Gastrocnemius medialis (tissue), 4 donors: ENCODE measurements around the gene TFIP11.

Experiments used
- POLR2A ChIP-seq, 2 donors: fragments of 450-650 bp; IDR thresholded peaks; one replicate each; pipeline ENCODE4 v1.6.1; 2017; ENCODE audit warnings: antibody characterized with exemption in 2 of 2, mild to moderate bottlenecking in 2 of 2, moderate library complexity in 2 of 2
- TF ChIP-seq, protein P1 (sequence below), 5 experiments: fragments of 450-650 bp in 3 of 5; fragments of 200-600 bp in 2 of 5; sonication (generic) in 2 of 5; IDR thresholded peaks in 4 of 5; conservative IDR thresholded peaks in 1 of 5; 1 replicate in 4 of 5; 2 replicates in 1 of 5; pipeline ENCODE4 v1.5.1; 2016 to 2019; ENCODE audit warnings: antibody characterized with exemption in 5 of 5, mild to moderate bottlenecking in 3 of 5, moderate library complexity in 3 of 5

DNA sequence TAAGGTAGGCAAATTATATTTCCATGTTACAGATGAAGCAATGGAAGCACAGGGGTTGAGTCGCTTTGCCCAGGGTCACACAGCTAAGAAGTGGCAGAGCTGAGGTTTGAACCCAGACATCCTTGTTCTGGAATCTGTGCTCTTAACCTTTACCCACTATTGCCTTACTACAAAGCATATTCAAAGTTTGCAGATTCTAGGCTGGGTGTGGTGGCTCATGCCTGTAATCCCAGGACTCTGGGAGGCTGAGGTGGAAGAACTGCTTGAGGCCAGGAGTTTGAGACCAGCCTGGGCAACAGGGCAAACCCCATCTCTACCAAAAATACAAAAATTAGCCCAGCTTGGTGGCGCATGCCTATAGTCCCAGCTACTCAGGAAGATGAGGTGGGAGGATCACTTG lies 27.8 kb upstream of the TFIP11 start:
- TF ChIP-seq, protein P1, sequence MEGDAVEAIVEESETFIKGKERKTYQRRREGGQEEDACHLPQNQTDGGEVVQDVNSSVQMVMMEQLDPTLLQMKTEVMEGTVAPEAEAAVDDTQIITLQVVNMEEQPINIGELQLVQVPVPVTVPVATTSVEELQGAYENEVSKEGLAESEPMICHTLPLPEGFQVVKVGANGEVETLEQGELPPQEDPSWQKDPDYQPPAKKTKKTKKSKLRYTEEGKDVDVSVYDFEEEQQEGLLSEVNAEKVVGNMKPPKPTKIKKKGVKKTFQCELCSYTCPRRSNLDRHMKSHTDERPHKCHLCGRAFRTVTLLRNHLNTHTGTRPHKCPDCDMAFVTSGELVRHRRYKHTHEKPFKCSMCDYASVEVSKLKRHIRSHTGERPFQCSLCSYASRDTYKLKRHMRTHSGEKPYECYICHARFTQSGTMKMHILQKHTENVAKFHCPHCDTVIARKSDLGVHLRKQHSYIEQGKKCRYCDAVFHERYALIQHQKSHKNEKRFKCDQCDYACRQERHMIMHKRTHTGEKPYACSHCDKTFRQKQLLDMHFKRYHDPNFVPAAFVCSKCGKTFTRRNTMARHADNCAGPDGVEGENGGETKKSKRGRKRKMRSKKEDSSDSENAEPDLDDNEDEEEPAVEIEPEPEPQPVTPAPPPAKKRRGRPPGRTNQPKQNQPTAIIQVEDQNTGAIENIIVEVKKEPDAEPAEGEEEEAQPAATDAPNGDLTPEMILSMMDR (IDR thresholded peaks at IDR 0.05 in 4 of 5, conservative IDR thresholded peaks at IDR 0.05 in 1 of 5) = no peak
- no peak for TF ChIP-seq POLR2A (IDR thresholded peaks at IDR 0.05)
